ENCODE data around the gene ALDH2. TPM values are rescaled to one million over a fixed set of nuclear protein-coding genes. Genes with fewer than 3 reads are reported as not detected.

The ALDH2 gene
- total RNA-seq, 1 donor: 11.9 TPM

GRCh38 chr12:111792856-111793235 lies 26.1 kb downstream of the ALDH2 start:
- Histone ChIP-seq H2AFZ (ENCODE audit: low read length) (no peak overlapping the region), H3K9me3 (ENCODE audit: low read depth, low read length) (no peaks in the 10 kb centered on the region), H3K4me1 (ENCODE audit: insufficient read depth, low read length) (peaks cover 3% of the 10 kb centered on the region), H3K4me3 (ENCODE audit: insufficient read depth, low read length) (no peak overlapping the region), H3K27me3 (ENCODE audit: insufficient read depth, low read length) (no peaks in the 10 kb centered on the region), H3K27ac (ENCODE audit: low read depth, low read length) (no peak overlapping the region), H3K79me2 (ENCODE audit: insufficient read depth, low read length) (no peaks in the 10 kb centered on the region), H4K20me1 (ENCODE audit: insufficient read depth, low read length) (no peaks in the 10 kb centered on the region), H3K4me2 (ENCODE audit: insufficient read depth, low read length) (no peak overlapping the region), H3K36me3 (ENCODE audit: insufficient read depth, low read length) (no peaks in the 10 kb centered on the region)
- no peak for TF ChIP-seq CTCF (IDR thresholded peaks at IDR 0.05; ENCODE audit: extremely low read depth, low read depth, low read length)
- peak; percentile 82 for DNase-seq (ENCODE audit: insufficient read length, low spot score, missing footprints)

- no peaks in the 10 kb centered on the region for H3K36me3 ChIP-seq (ENCODE audit: insufficient read depth, low read length)
- H3K9me3 ChIP-seq (ENCODE audit: low read depth, low read length): no peaks in the 10 kb centered on the region
- H3K27me3 ChIP-seq (ENCODE audit: insufficient read depth, low read length): no peaks in the 10 kb centered on the region
- H4K20me1 ChIP-seq (ENCODE audit: insufficient read depth, low read length): no peaks in the 10 kb centered on the region
- no peak overlapping the region for H3K27ac ChIP-seq (ENCODE audit: low read depth, low read length)
- DNase-seq (ENCODE audit: insufficient read length, low spot score, missing footprints): no peak
- H3K4me1 ChIP-seq (ENCODE audit: insufficient read depth, low read length): no peaks in the 10 kb centered on the region
- TF ChIP-seq CTCF (IDR thresholded peaks at IDR 0.05; ENCODE audit: extremely low read depth, low read depth, low read length): no peak
- no peak overlapping the region for H3K4me3 ChIP-seq (ENCODE audit: insufficient read depth, low read length)
- no peaks in the 10 kb centered on the region for H3K79me2 ChIP-seq (ENCODE audit: insufficient read depth, low read length)
- H3K4me2 ChIP-seq (ENCODE audit: insufficient read depth, low read length): no peak overlapping the region
- H2AFZ ChIP-seq (ENCODE audit: low read length): no peak overlapping the region
Measured at GRCh38 chr12:111798182-111798581, 31.4 kb downstream of the ALDH2 start.

GRCh38 chr12:111799758-111800157 lies 33.0 kb downstream of the ALDH2 start:
- Histone ChIP-seq H3K27ac (ENCODE audit: low read depth, low read length) (no peak overlapping the region), H3K4me2 (ENCODE audit: insufficient read depth, low read length) (no peak overlapping the region), H3K4me3 (ENCODE audit: insufficient read depth, low read length) (no peak overlapping the region)

GRCh38 chr12:111803038-111803626 lies 36.4 kb downstream of the ALDH2 start:
- DNase-seq (ENCODE audit: insufficient read length, low spot score, missing footprints): no peak
- Histone ChIP-seq H3K36me3 (ENCODE audit: insufficient read depth, low read length) (no peaks in the 10 kb centered on the region), H4K20me1 (ENCODE audit: insufficient read depth, low read length) (no peaks in the 10 kb centered on the region), H3K4me2 (ENCODE audit: insufficient read depth, low read length) (no peak overlapping the region), H3K27me3 (ENCODE audit: insufficient read depth, low read length) (no peaks in the 10 kb centered on the region), H3K9me3 (ENCODE audit: low read depth, low read length) (no peaks in the 10 kb centered on the region), H3K27ac (ENCODE audit: low read depth, low read length) (no peak overlapping the region), H2AFZ (ENCODE audit: low read length) (no peak overlapping the region), H3K79me2 (ENCODE audit: insufficient read depth, low read length) (no peaks in the 10 kb centered on the region), H3K4me3 (ENCODE audit: insufficient read depth, low read length) (no peak overlapping the region), H3K4me1 (ENCODE audit: insufficient read depth, low read length) (no peaks in the 10 kb centered on the region)
- TF ChIP-seq CTCF (IDR thresholded peaks at IDR 0.05; ENCODE audit: extremely low read depth, low read depth, low read length): no peak

More at GRCh38 chr12:111799758-111800157, 33.0 kb downstream of the ALDH2 start:
- Histone ChIP-seq H2AFZ (ENCODE audit: low read length) (no peak overlapping the region), H3K79me2 (ENCODE audit: insufficient read depth, low read length) (no peaks in the 10 kb centered on the region), H3K4me1 (ENCODE audit: insufficient read depth, low read length) (no peaks in the 10 kb centered on the region), H3K9me3 (ENCODE audit: low read depth, low read length) (no peaks in the 10 kb centered on the region), H3K36me3 (ENCODE audit: insufficient read depth, low read length) (no peaks in the 10 kb centered on the region), H4K20me1 (ENCODE audit: insufficient read depth, low read length) (no peaks in the 10 kb centered on the region), H3K27me3 (ENCODE audit: insufficient read depth, low read length) (no peaks in the 10 kb centered on the region)
- DNase-seq (ENCODE audit: insufficient read length, low spot score, missing footprints): no peak
- TF ChIP-seq CTCF (IDR thresholded peaks at IDR 0.05; ENCODE audit: extremely low read depth, low read depth, low read length): no peak

Data from osteoblast (primary cell).